Omental fat pad (tissue), 4 donors: ENCODE results near the gene RPL18A. TPM values are rescaled to one million over a fixed set of nuclear protein-coding genes. Genes with fewer than 3 reads are reported as not detected.
A peak's percentile ranks its signal among the peaks of the same experiment; 100 is the strongest.

Source experiments
- ATAC-seq: fragments of 150-250 bp; one replicate; pipeline ENCODE4 v1.9.1; 2016; ENCODE audit warnings: mild to moderate bottlenecking, moderate library complexity; ENCODE audit not compliant: low FRiP score
- DNase-seq: peaks from one replicate; pipeline ENCODE4 v3.0.0-alpha.2; 2019; ENCODE audit warnings: low spot score
- total RNA-seq, 4 donors: library from RNA; depleted of rRNA; stranded (reverse); fragments of >200 nt; gene quantifications; one replicate each; pipeline ENCODE4 v1.1.0, GENCODE V29; 2016
- TF ChIP-seq, protein P1 (sequence below), 3 donors: fragments of 450-650 bp; IDR thresholded peaks; one replicate each; pipeline ENCODE4 v1.5.1; 2016 to 2017; ENCODE audit warnings: antibody characterized with exemption in 3 of 3, mild to moderate bottlenecking in 3 of 3, moderate library complexity in 2 of 3

RPL18A gene
- total RNA-seq, 4 donors from 2014 or later: 1,225 to 1,599 (median 1,335) TPM

DNA sequence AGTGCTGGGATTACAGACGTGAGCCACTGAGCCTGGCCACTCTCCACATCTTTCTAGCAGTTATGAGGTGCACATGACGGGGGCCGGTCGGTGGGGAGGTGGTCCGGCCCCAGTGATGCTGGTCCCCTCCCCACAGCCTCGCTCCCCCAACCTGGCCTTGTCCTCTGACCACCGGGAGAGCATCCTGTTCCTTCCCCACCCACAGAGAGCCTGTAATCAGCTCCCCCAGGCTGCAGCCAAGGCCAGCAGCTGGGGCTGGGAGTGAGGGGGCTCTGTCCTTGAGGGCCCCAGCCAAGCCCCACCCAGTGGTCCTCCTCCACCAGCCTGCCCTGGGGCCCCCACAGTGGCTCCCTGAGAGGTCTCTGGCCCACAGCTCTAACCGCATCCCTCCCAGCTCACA, 35.4 kb upstream of the RPL18A start:
- TF ChIP-seq, protein P1, sequence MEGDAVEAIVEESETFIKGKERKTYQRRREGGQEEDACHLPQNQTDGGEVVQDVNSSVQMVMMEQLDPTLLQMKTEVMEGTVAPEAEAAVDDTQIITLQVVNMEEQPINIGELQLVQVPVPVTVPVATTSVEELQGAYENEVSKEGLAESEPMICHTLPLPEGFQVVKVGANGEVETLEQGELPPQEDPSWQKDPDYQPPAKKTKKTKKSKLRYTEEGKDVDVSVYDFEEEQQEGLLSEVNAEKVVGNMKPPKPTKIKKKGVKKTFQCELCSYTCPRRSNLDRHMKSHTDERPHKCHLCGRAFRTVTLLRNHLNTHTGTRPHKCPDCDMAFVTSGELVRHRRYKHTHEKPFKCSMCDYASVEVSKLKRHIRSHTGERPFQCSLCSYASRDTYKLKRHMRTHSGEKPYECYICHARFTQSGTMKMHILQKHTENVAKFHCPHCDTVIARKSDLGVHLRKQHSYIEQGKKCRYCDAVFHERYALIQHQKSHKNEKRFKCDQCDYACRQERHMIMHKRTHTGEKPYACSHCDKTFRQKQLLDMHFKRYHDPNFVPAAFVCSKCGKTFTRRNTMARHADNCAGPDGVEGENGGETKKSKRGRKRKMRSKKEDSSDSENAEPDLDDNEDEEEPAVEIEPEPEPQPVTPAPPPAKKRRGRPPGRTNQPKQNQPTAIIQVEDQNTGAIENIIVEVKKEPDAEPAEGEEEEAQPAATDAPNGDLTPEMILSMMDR (IDR thresholded peaks at IDR 0.05): no peak
- ATAC-seq (no peak), DNase-seq (no peak)

DNA sequence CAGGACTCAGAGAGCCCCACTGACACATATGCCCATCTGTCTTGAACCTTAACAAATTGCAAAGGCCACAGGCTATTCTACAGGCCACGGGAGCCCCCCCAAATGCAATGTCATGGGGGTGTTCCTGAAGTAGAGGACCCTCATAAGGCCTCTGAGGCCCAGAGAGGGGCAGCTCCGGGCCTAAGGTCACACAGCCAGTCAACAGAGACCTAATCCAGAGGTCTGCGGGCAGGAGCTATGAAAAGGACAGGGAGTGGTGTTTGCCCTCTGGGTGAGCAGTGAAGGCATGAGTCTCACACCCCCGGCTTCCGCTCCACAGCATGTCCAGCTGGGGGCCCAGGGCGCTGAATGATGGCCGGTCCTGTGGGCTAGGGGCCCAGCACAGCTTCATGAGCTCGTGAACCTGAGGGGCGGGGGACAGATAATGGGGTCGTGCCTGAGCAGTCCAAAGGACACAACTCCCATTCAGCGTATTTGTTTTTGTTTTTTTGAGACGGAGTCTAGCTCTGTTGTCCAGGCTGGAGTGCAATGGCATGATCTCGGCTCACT, 33.1 kb upstream of the RPL18A start:
- TF ChIP-seq, protein P1 (IDR thresholded peaks at IDR 0.05): no peak
- DNase-seq: no peak
- no peak for ATAC-seq

DNA sequence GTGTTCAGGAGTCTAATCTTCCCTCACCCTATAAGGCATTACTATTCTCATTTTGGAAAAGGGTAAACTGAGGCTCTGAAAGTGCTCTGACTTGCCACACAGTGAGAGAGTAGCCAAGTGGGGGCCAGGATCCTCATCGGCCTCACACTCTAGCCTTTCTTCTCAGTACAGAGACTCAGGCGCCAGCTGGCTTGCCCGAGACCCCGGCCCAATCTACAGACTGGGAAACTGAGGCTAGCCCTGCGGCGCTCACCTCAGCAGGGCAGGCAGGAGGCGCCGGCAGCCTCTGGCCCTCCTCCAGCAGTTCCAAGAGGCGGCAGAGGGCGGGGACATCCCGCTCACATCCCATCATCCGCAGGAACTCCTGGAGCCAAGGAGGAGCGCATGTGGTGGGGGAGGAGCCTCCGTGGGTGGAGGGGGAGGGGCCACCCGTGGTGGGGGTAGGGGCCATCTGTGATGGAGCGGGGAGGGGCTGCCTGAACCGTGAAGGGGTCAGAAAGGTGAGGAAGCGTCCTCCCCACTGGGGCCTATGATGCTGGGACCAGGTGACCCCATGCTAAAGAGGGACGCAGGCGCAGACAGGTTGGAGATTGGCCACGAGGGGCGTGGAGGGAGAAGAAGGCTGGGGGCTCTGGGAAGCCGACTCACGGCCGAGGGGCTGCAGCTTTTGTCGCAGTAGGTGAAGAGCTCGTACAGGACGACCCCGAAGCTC, 29.7 kb upstream of the RPL18A start:
- ATAC-seq: peak; percentile 17
- no peak for DNase-seq
- TF ChIP-seq, protein P1 (IDR thresholded peaks at IDR 0.05): no peak

DNA sequence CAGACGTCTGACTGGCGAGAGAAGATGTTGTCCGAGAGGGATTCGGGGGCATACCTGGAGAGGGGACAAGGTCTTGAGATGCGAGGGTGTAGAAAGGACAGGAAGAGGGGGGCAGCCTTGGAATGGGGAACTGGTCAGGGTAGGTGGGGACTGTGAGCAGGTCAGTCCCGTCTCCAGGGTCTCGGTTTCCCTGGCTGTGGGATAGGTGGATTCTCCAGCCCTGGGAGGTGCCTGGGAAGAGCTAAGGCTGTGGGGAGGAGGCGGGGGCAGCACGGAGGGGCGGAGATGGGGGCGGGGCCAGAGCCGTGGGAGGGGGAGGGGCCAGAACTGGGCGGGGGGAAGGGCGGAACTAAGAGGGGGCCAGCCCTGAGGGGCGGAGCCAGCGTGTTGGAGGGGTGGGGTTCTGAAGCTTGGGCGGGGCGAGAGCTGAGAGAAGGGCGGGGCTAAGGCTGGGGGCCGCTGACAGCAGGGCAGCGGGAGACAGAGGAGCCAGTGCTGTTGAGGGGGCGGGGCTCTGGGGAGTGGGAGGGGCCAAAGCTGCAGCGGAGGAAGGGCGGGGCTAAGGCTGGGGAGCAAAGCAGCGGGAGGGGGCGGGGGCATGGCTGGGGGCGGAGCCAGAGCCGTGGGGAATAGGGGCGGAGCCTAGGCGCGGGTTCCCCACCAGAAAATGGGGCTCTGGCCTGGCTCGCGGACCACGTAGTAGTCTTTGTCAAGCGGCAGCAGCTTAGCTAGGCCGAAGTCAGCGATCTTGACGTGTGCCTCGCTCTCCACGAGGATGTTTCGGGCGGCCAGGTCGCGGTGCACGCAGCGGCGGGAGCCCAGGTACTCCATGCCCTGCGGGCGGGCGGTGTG, 28.9 kb upstream of the RPL18A start:
- ATAC-seq (peak; percentile 52), DNase-seq (no peak)
- TF ChIP-seq, protein P1 (IDR thresholded peaks at IDR 0.05): no peak

DNA sequence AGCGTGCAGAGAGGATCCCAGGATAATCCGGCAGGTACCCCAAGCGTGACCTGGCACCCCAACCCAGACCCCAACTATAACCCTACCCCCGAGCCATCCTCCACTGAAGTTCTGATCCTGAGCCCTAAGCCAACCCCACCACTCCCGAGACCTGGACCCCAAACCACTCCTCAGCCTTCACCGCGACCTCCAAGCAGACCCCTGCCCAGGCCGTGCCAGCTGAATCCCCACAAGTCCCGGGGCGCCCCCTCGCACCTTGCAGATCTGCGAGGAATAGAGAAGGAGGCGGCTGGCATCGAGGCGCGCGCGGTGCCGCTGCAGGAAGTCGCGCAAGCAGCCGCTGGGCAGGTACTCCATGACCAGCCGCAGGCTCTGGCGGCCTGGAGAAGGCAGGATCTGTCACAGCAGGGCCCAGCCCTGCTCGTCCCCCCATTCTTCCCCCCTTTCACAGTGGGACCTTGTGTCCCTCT, 28.3 kb upstream of the RPL18A start:
- no peak for DNase-seq
- no peak for ATAC-seq
- TF ChIP-seq, protein P1 (IDR thresholded peaks at IDR 0.05): no peak

DNA sequence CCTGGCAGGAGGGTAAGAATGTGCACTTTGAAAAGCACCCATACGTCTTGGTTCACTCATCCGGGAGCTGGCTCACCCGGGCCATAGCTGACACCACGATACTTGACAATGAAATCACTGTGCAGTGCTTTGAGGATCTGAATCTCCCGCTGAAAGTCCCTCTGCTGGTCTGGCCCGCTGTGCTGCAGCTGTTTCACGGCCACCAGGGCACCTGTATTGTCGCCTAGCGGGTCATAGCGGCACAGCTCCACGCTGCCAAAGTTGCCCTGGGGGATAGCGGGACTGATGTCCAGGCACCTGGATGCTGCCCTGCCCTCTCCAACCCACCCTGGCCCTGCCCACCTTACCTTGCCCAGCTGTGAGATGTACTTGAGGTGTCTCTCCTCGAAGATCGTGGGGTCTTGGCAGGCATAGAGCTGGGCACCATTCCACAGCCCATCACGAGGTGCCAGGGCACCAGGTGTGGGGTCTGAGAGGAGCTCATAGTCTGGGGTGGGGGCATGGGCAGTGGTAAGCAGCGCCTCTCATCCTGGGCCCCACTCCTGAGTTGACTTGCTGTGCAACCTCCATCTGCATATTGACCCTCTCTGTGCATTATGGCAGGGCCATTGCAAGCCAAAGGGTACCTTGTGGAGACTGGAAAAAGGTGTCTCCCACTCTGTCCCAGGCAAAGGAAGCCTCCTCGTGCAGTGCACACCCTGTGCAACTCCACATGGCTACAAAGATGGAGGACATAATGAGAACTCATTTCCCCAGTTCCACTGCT, 27.1 kb upstream of the RPL18A start:
- DNase-seq (no peak), ATAC-seq (no peak)
- TF ChIP-seq, protein P1 (IDR thresholded peaks at IDR 0.05): no peak
